ENCODE data around the gene MIA2. TPM values are rescaled to one million over a fixed set of nuclear protein-coding genes. Genes with fewer than 3 reads are reported as not detected.

MIA2 gene
- total RNA-seq, 1 experiment from 2014 or later = 15.0 TPM

DNA sequence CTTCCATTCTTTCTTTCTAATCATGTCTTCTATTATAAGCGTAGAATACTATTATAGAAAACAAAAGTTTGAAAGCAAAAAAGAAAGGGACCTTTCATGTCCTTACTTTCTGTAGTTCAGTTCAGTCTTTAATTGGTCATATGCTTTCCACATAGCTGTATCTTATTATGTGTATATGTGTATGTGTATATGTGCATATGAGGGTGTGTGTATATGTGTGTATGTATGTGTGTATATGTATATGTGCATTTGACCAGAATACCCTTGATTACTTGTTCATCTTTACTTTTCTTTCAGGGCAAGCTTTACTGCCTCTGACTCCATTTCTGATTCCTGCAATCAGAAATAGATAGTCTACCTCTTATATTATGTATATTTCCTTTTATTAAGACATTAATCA, 109.9 kb downstream of the MIA2 start:
- Histone ChIP-seq H4K5ac (ENCODE audit: insufficient read length, low read depth, low read length) (no peak overlapping the region), H2BK120ac (ENCODE audit: low read depth, low read length, poor library complexity, severe bottlenecking) (no peak overlapping the region), H2BK5ac (ENCODE audit: insufficient read length, low read length) (no peak overlapping the region), H3T11ph (ENCODE audit: low read length) (no peak overlapping the region), H3K9me3 (ENCODE audit: control insufficient read depth, low read depth, low read length) (no peaks in the 10 kb centered on the region), H3K27me3 (ENCODE audit: insufficient read depth, low read length) (no peaks in the 10 kb centered on the region), H3K56ac (ENCODE audit: insufficient read length, low read depth, low read length) (no peak overlapping the region), H3K23ac (ENCODE audit: insufficient read length, low read depth, low read length) (no peak overlapping the region), H3K4ac (ENCODE audit: low read depth, low read length) (no peak overlapping the region), H3K9ac (ENCODE audit: extremely low read depth, insufficient read length, low read length) (no peak overlapping the region), H4K91ac (ENCODE audit: insufficient read length, low read depth, low read length) (no peak overlapping the region), H3K14ac (ENCODE audit: insufficient read depth, low read length) (no peak overlapping the region), H4K20me1 (ENCODE audit: control insufficient read depth, insufficient read depth, insufficient read length) (no peaks in the 10 kb centered on the region), H2BK12ac (ENCODE audit: insufficient read length, low read depth, low read length) (no peak overlapping the region), H2BK15ac (ENCODE audit: low read depth, low read length) (no peak overlapping the region), H2BK20ac (ENCODE audit: low read depth, low read length, poor library complexity, severe bottlenecking) (no peak overlapping the region), H3K4me2 (ENCODE audit: insufficient read depth, insufficient read length, low read length) (no peak overlapping the region), H3K79me2 (ENCODE audit: insufficient read depth, low read length) (no peaks in the 10 kb centered on the region), H3K79me1 (ENCODE audit: insufficient read depth, low read depth, low read length, poor library complexity, severe bottlenecking) (no peaks in the 10 kb centered on the region), H3K4me1 (ENCODE audit: insufficient read depth, low read length) (no peaks in the 10 kb centered on the region; the same call in 1 of the 2 replicates), H3K18ac (ENCODE audit: insufficient read length, low read depth, low read length) (no peak overlapping the region), H4K8ac (replicated peaks; ENCODE audit: insufficient read length, low read depth, low read length) (no peak overlapping the region), H3K27ac (ENCODE audit: insufficient read length, low read depth, low read length) (no peak overlapping the region), H2AFZ (ENCODE audit: low read length) (no peak overlapping the region), H3K23me2 (ENCODE audit: insufficient read length, low read depth, low read length, poor library complexity, severe bottlenecking) (no peaks in the 10 kb centered on the region), H2AK5ac (ENCODE audit: insufficient read length, low read length) (no peak overlapping the region)
- Mint-ChIP-seq H3K27ac (no peak overlapping the region), H3K27me3 (ENCODE audit: low read depth) (no peaks in the 10 kb centered on the region; the same call in 1 of the 2 replicates), H3K4me1 (peaks cover 6 to 8% of the 10 kb centered on the region in 2 experiments), H3K36me3 (ENCODE audit: insufficient read depth in 1 of 3, low read depth in 3 of 3) (peaks cover 0 to 4% (median under 1%) of the 10 kb centered on the region in 3 experiments; a peak in 2 of 7 replicates), H3K4me3 (no peak overlapping the region), H3K9me3 (no peaks in the 10 kb centered on the region)
- WGBS (ENCODE audit: extremely low coverage, insufficient read length, low lambda C conversion rate) = 100% methylated on average over 1 of the region's 1 CpG
- DNase-seq = no peak
- TF ChIP-seq, protein P1, sequence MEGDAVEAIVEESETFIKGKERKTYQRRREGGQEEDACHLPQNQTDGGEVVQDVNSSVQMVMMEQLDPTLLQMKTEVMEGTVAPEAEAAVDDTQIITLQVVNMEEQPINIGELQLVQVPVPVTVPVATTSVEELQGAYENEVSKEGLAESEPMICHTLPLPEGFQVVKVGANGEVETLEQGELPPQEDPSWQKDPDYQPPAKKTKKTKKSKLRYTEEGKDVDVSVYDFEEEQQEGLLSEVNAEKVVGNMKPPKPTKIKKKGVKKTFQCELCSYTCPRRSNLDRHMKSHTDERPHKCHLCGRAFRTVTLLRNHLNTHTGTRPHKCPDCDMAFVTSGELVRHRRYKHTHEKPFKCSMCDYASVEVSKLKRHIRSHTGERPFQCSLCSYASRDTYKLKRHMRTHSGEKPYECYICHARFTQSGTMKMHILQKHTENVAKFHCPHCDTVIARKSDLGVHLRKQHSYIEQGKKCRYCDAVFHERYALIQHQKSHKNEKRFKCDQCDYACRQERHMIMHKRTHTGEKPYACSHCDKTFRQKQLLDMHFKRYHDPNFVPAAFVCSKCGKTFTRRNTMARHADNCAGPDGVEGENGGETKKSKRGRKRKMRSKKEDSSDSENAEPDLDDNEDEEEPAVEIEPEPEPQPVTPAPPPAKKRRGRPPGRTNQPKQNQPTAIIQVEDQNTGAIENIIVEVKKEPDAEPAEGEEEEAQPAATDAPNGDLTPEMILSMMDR (conservative IDR thresholded peaks at IDR 0.05) = no peak
